NCI-H460 (cell line): ENCODE data around the gene ODR4. TPM values are rescaled to one million over a fixed set of nuclear protein-coding genes. Genes with fewer than 3 reads are reported as not detected.
"Not testable (repeated sequence)": the region's sequence is repeated elsewhere in the genome, so short reads cannot be mapped to it uniquely, and the experiment has no call there.

Experiments used
- DNase-seq: peaks from one replicate; pipeline ENCODE4 v3.0.0-alpha.2; 2016; ENCODE audit warnings: low read depth; ENCODE audit errors: extremely low read depth
- polyA plus RNA-seq: library from polyadenylated mRNA; depleted of rRNA; stranded (reverse); fragments of >200 nt; gene quantifications from 2 replicates; pipeline ENCODE4 v1.2.3, GENCODE V29; 2014; cell fraction: nucleus; rRNA removed
- total RNA-seq: library from RNA; depleted of rRNA; stranded (reverse); fragments of >200 nt; shearing (Covaris generic); gene quantifications from 2 replicates; pipeline ENCODE4 v1.2.3, GENCODE V29; 2014; rRNA removed

Gene ODR4
- total RNA-seq: 33.3 and 42.9 TPM in 2 replicates
- 18.1 and 26.9 TPM in 2 replicates for polyA plus RNA-seq

GRCh38 chr1:186375152-186375928 lies at the start of gene ODR4, which contains the start of gene TPR:
TSS of gene ODR4 (plus strand) at chr1:186375838. CDS start at chr1:186379786, 3,948 bp downstream.
TSS of gene TPR (minus strand) at chr1:186375253. CDS start at chr1:186375028, 225 bp downstream.
- peak; percentile 100 for DNase-seq

- DNase-seq: no peak
Measured at GRCh38 chr1:186326009-186326408, 49.6 kb upstream of the ODR4 start.

- DNase-seq: no peak
Measured at GRCh38 chr1:186327331-186327730, 48.3 kb upstream of the ODR4 start.

- DNase-seq: no peak
Measured at GRCh38 chr1:186330758-186331157, 44.9 kb upstream of the ODR4 start.

GRCh38 chr1:186337554-186337953 lies 38.1 kb upstream of the ODR4 start:
- DNase-seq: no peak

GRCh38 chr1:186340772-186341171 lies 34.9 kb upstream of the ODR4 start:
- DNase-seq: no peak

GRCh38 chr1:186347837-186348691 lies 27.6 kb upstream of the ODR4 start:
- DNase-seq: not testable (repeated sequence)

DNA sequence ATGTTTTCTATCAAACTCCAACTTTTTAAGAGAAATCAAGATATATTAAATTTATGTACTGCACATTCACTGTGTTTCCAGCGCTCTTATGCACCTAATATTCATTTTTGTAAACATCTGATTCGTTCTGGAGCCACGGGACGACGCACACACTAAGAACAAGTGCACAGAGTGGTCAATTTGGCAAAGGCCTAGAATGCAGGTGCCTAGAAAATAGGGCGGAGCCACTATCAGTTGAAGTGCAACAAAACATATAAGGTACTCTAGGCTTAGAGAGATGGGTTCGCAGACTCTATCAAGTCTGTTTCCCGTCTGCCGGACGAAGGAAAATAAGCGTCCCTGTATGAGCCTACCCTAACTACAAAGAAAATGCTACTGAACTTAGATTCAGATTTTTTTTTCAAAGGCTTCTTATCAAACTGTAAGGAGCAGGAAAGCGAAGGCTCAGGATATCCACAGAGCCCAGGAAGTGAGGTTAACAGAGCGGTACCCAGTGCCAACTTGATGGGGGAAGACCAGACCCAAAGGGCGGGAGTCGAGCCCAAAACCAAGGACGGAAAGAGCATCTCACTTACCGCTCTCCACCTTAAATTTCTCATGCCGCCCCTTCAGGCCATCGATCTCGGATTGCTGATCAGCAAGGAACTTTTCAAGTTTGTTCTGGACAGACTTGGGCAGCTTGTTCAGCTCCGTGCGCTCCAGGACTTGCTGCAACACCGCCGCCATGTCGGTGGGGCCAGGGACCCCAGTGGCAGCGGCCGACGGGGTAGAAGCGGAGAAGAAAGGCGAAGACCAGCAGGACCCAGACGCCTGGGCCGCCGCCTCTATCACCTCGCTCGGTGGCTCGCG lies 1.1 kb upstream of the ODR4 start:
- peak; percentile 9 for DNase-seq

DNA sequence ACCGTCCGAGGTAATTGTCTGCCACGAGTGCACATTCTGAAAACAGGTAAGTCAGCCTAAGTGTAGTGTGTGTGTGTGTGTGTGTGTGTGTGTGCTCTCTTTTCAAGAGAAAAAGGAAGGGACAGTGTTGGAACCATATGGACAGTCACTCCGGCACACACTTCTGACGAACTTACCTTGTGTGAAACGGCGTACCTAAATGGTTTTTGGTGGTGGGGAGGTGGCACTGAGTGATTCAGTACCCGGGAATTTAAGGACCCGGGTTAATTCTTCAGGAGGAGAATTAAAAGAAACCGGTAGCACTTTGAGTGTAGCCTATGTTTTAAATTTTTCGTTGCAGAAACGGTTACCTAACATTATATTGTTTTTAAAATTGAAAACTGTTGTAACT lies 286 bp downstream of the ODR4 start:
- DNase-seq: no peak

DNA sequence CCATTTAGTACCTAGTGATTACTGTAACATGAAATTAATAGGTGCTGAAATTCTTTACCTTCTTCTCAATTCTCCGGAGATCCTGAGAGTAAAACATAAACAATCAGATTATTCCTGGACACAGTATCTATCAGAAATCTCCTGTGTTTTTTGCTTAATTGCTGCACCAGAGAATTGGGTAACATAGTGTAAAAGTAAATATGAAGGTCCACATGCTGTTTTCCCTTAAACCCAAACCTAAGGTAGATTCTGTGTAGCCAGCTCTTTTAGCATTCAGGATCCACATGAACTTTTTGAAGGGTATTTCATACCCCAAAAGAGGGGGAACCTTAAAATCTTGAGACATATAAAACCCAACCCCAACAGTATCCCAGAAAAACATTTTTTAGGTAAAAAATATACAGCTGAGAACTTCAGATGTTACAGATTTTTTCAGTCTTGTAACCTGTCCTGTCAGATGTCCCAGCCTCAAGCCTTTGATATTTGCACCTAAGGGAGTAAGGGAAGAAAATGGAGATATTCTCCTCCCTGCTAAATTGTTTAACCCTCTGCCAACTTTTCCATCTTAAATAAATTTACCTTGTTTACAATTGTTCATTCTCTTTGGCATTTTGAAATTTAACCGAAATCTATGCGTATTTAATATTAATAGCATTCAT lies 11.2 kb downstream of the ODR4 start:
- DNase-seq: no peak

DNA sequence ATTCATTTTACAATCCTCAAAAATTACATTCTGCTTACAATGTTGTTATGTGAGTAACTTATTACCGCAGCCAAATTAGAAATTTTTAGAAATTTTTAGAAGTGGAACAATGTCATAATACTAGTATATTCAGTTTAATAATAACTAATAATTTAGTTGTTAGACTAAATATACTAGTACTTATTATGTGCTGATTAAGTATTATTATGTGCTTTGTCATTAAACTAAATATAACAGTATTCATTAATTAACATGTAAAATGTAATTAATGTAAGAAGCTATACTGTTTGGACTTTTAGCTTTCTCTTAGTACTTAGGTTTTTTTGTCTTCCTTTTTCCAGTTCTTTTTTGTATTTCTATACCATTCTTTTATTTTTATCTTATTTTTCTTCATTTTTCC lies 15.3 kb downstream of the ODR4 start:
- DNase-seq: no peak

DNA sequence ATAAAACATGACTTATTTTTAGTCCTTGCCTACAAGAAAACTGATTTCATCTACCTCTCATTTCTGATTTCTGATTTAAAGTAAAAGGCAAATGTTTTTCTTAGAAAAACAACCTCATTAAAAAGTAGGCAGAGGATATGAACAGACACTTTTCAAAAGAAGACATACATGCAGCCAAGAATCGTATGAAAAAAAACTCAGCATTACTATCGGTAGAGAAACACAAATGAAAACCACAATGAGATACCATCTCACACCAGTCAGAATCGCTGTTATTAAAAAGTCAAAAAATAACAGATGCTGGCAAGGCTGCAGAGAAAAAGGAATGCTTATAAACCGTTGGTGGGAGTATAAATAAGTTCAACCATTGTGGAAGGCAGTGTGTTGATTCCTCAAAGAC lies 16.2 kb downstream of the ODR4 start:
- no peak for DNase-seq

GRCh38 chr1:186392711-186393110 lies 17.1 kb downstream of the ODR4 start:
- not testable (repeated sequence) for DNase-seq

GRCh38 chr1:186401446-186401845 lies 25.8 kb downstream of the ODR4 start:
- DNase-seq: not testable (repeated sequence)

DNA sequence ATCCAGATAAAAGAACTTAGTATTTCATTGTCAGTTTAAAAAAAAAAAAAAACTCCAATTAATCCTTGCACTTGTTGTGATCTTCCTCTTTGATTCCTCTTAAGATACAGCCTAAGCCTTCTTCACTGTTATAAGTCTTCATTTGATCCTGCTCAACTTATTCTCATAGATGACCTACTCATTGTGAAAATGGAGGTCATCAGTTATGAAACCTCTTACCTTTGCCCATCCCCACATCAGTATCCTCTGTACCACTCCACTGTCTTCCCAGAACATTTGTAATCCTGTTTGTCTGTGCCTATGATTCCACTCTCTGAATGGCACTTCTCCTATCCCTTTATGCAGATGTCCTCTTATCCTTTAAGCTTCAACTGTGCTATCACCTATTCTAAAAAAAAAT lies 28.0 kb downstream of the ODR4 start:
- no peak for DNase-seq

DNA sequence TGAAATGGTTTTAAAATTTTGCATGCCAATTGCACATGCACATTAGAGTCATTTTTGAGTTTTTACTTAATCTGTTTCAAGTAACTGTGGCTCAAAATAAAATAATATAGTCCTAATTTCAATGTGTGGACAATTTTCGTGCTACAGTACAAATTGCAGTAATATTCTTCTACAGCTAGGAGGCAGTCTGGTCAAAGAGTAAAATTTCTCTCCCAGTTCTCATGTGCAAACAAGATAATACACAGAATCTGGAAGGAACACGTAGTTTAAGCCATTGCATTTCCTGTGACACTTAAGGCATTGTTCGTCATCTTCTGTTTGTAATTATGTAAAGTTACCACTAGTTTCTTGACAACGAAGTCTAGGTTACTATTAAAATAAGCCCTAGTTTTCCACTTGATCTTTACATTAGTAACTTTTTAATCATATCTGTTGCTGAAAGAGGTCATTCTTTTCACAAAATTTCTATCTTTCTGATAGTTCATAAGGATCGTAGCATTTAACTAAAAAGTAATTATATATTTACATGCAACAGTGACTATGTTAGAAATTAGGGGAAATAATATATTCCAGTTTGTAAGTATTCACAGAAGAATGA lies 28.9 kb downstream of the ODR4 start:
- DNase-seq: peak; percentile 56

GRCh38 chr1:186409091-186409490 lies 33.5 kb downstream of the ODR4 start:
- DNase-seq: no peak

- no peak for DNase-seq
Measured at GRCh38 chr1:186413319-186413718, 37.7 kb downstream of the ODR4 start.

GRCh38 chr1:186418503-186418902 lies 42.9 kb downstream of the ODR4 start:
- DNase-seq: no peak

DNA sequence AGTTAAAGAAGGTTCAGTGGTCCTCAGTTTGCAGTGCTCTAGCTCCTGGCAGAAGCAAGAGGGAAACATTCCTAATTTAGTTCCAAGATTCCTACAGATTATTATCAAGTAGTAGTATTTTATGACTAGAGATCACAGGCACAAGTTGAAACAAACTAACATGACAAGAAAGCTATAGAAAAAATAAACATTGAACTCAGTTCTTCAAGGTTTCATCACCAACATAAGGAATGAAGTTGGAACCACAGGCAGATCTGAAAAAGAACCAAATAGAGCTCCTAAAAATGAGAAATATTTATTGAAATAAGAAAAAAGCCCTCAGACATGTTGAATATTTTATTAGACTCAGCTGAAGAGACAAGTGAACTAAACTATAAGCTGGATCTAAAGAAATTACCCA lies 44.7 kb downstream of the ODR4 start:
- no peak for DNase-seq
